SK-N-SH (cell line): ENCODE measurements around the gene ZHX3. TPM values are rescaled to one million over a fixed set of nuclear protein-coding genes. Genes with fewer than 3 reads are reported as not detected.

ENCODE experiments used
- CTCF ChIA-PET: fragments of 300-600, 350-600 bp; formaldehyde crosslinking; extraction: SDS; loops from one replicate; lab custom pipeline; 2021; lab: Yijun Ruan, JAX
- POLR2A ChIA-PET: fragments of 350-600 bp; sonication (Branson Sonifier 250); formaldehyde crosslinking; extraction: SDS; loops from one replicate; lab custom pipeline; 2020; ENCODE audit warnings: antibody characterized with exemption, inconsistent platforms; lab: Yijun Ruan, JAX
- DNase-seq: peaks from one replicate; pipeline ENCODE4 v3.0.0; 2012
- H2AFZ ChIP-seq: fragments of 200-600 bp; sonication (generic); 2 replicates; pipeline ENCODE4 v1.8.1; 2016; ENCODE audit warnings: antibody characterized with exemption, mild to moderate bottlenecking, low read depth
- H3F3A ChIP-seq: fragments of 200-600 bp; sonication (generic); replicated peaks from 2 replicates; pipeline ENCODE3; 2016; ENCODE audit warnings: antibody characterized with exemption, mild to moderate bottlenecking; ENCODE audit not compliant: insufficient read depth
- H3K27ac ChIP-seq, 2 experiments: fragments of 200-500 bp in 1 of 2; fragments of 200-600 bp in 1 of 2; sonication (Bioruptor generic) in 1 of 2; sonication (generic), shearing (Covaris generic) in 1 of 2; 2 replicates each; pipeline versions ENCODE4 v1.5.1 to v1.6.1; 2014 to 2016; ENCODE audit warnings: low read depth in 2 of 2, inconsistent platforms in 1 of 2, low read length in 1 of 2, mild to moderate bottlenecking in 1 of 2, mixed read lengths in 1 of 2
- H3K27me3 ChIP-seq: fragments of 200-600 bp; sonication (generic), shearing (Covaris generic); 2 replicates; pipeline ENCODE4 v1.6.1; 2016; ENCODE audit warnings: mixed run types; ENCODE audit not compliant: insufficient read depth
- H3K36me3 ChIP-seq, 2 experiments: fragments of 200-500 bp in 1 of 2; fragments of 200-600 bp in 1 of 2; sonication (Bioruptor generic) in 1 of 2; sonication (generic) in 1 of 2; replicated peaks in 1 of 2; 2 replicates each; pipeline versions ENCODE3 to v1.5.1; 2014 to 2016; ENCODE audit warnings: low read length in 1 of 2, mild to moderate bottlenecking in 1 of 2; ENCODE audit not compliant: insufficient read depth in 2 of 2, control insufficient read depth in 1 of 2
- H3K4me1 ChIP-seq, 2 experiments: fragments of 200-500 bp in 1 of 2; fragments of 200-600 bp in 1 of 2; sonication (Bioruptor generic) in 1 of 2; sonication (generic), shearing (Covaris generic) in 1 of 2; 2 replicates each; pipeline versions ENCODE4 v1.5.1 to v1.6.1; 2014 to 2016; ENCODE audit warnings: low read depth in 1 of 2, low read length in 1 of 2, mixed run types in 1 of 2; ENCODE audit not compliant: insufficient read depth in 2 of 2, control insufficient read depth in 1 of 2
- H3K4me2 ChIP-seq: fragments of 200-600 bp; sonication (generic), shearing (Covaris generic); 2 replicates; pipeline ENCODE4 v1.6.1; 2017; ENCODE audit warnings: mixed run types
- H3K4me3 ChIP-seq, 2 experiments: fragments of 200-500 bp in 1 of 2; fragments of 200-600 bp in 1 of 2; sonication (Bioruptor generic) in 1 of 2; sonication (generic), shearing (Covaris generic) in 1 of 2; 2 replicates each; pipeline versions ENCODE4 v1.5.1 to v1.8.1; 2014 to 2016; ENCODE audit warnings: low read depth in 2 of 2, inconsistent platforms in 1 of 2, low read length in 1 of 2, mild to moderate bottlenecking in 1 of 2, mixed read lengths in 1 of 2, moderate library complexity in 1 of 2
- H3K79me2 ChIP-seq: fragments of 200-600 bp; sonication (generic); 2 replicates; pipeline ENCODE4 v1.8.1; 2017; ENCODE audit warnings: mild to moderate bottlenecking; ENCODE audit not compliant: insufficient read depth
- H3K9ac ChIP-seq: fragments of 200-600 bp; sonication (generic); 2 replicates; pipeline ENCODE4 v1.6.1; 2017; ENCODE audit warnings: mixed run types
- H3K9me2 ChIP-seq: fragments of 200-600 bp; sonication (generic); 2 replicates; pipeline ENCODE4 v1.6.1; 2017; ENCODE audit warnings: mixed run types
- H3K9me3 ChIP-seq: fragments of 200-600 bp; sonication (generic); 2 replicates; pipeline ENCODE4 v1.6.1; 2017; ENCODE audit warnings: mixed run types, mild to moderate bottlenecking, moderate library complexity
- H4K20me1 ChIP-seq: fragments of 200-600 bp; sonication (generic); 2 replicates; pipeline ENCODE4 v1.6.1; 2017; ENCODE audit warnings: mild to moderate bottlenecking, mixed run types; ENCODE audit not compliant: insufficient read depth
- ELF1 ChIP-seq: IDR thresholded peaks from 2 replicates; pipeline ENCODE4 v1.4.0; 2012
- EP300 ChIP-seq, 2 experiments: IDR thresholded peaks; 2 replicates each; pipeline versions ENCODE4 v1.4.0 to v1.6.1; 2012; ENCODE audit warnings: borderline replicate concordance in 1 of 2, low read depth in 1 of 2, low read length in 1 of 2
- EZH2phosphoT487 ChIP-seq: fragments of 200-600 bp; sonication (generic); IDR thresholded peaks from 2 replicates; pipeline ENCODE4 v1.6.1; 2017; ENCODE audit warnings: low read depth, mixed run types, mild to moderate bottlenecking, antibody characterized with exemption, moderate library complexity, borderline replicate concordance
- FOXM1 ChIP-seq: IDR thresholded peaks from 2 replicates; pipeline ENCODE4 v1.4.0; 2012; ENCODE audit warnings: low read depth, mild to moderate bottlenecking
- GABPA ChIP-seq: IDR thresholded peaks from 2 replicates; pipeline ENCODE4 v1.4.0; 2012; ENCODE audit warnings: low read depth, mild to moderate bottlenecking
- GATA2 ChIP-seq: sonication (generic); formaldehyde crosslinking; IDR thresholded peaks from 2 replicates; pipeline ENCODE4 v1.5.0; 2020; ENCODE audit warnings: mild to moderate bottlenecking, missing genetic modification reagents
- JUND ChIP-seq: IDR thresholded peaks from 2 replicates; pipeline ENCODE4 v1.4.0; 2012
- RAD21 ChIP-seq: IDR thresholded peaks from 2 replicates; pipeline ENCODE4 v1.6.1; 2012; ENCODE audit warnings: mild to moderate bottlenecking, low read length
- RXRA ChIP-seq: IDR thresholded peaks from 2 replicates; pipeline ENCODE4 v1.4.0; 2012; ENCODE audit warnings: low read depth, mild to moderate bottlenecking, borderline replicate concordance
- SIN3A ChIP-seq: IDR thresholded peaks from 2 replicates; pipeline ENCODE4 v1.6.1; 2012; ENCODE audit warnings: low read depth, mild to moderate bottlenecking, low read length, moderate library complexity, borderline replicate concordance
- SMC3 ChIP-seq: IDR thresholded peaks from 2 replicates; pipeline ENCODE4 v1.6.1; 2012; ENCODE audit warnings: low read depth, low read length, improper control_type of control experiment
- TAF1 ChIP-seq: IDR thresholded peaks from 2 replicates; pipeline ENCODE4 v1.6.1; 2012; ENCODE audit warnings: low read depth, mild to moderate bottlenecking, low read length, moderate library complexity, borderline replicate concordance
- YY1 ChIP-seq: IDR thresholded peaks from 2 replicates; pipeline ENCODE4 v1.4.0; 2012; ENCODE audit warnings: low read depth, mild to moderate bottlenecking
- WGBS: methylation state at CpG from one replicate; pipeline ENCODE4 v1.1.6; 2017; ENCODE audit warnings: low lambda C conversion rate; 5-methylcytosine and 5-hydroxymethylcytosine counted together
- polyA plus RNA-seq, 3 experiments: library from polyadenylated mRNA; depleted of rRNA; stranded (reverse); fragments of >200 nt; gene quantifications; 2 replicates each; pipeline ENCODE4 v1.2.3, GENCODE V29; 2012
- TF ChIP-seq, protein P1 (sequence below): fragments of 150-350 bp; IDR thresholded peaks from 2 replicates; pipeline ENCODE4 v1.6.1; 2017; ENCODE audit warnings: antibody characterized with exemption, low read length, low read depth, borderline replicate concordance
- TF ChIP-seq, protein P2 (sequence below): IDR thresholded peaks from 2 replicates; pipeline ENCODE4 v1.6.1; 2012; ENCODE audit warnings: mild to moderate bottlenecking, low read depth, low read length, moderate library complexity

The ZHX3 gene
- polyA plus RNA-seq, 1 of the 3 experiments (the other 2 are of a cell fraction) = 6.0 TPM

DNA sequence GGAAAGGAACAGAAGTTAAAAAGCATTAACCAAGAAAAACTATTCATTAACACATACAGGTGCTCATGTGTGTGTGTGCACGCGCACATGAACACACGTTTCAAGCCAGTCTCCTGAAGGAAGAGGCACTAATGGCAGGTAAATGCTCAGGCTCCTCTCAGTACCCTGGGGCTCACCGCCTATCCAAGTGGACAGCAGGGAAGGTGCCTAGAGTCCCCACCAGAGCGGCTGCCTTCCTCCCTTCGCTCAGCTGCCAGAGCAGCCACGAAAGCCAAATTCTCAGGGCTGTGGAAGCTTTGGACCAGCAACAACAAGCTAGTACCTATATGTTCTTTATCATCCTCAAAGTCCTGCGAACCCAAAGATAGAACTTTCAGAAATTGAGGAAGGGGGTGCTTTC lies 137.6 kb downstream of the ZHX3 start:
- 96% methylated on average over 8 of the region's 8 CpGs for WGBS
- Histone ChIP-seq H4K20me1 (no peaks in the 10 kb centered on the region), H3K9ac (no peak overlapping the region), H2AFZ (no peak overlapping the region), H3K4me1 (peaks cover 14 to 21% of the 10 kb centered on the region in 2 experiments), H3K4me2 (no peak overlapping the region), H3K9me2 (no peaks in the 10 kb centered on the region), H3F3A (peaks cover 12% of the 10 kb centered on the region), H3K79me2 (0 out of 2 replicates have a peak, but pooled peaks cover 12% of the 10 kb centered on the region), H3K27me3 (no peaks in the 10 kb centered on the region)
- POLR2A ChIA-PET = no interaction called here
- CTCF ChIA-PET = interaction anchor here (0.8 to 1.3 kb wide), 3 partner anchors 159 to 217 kb away, joined by 3 to 6 read pairs (median 3); partner anchors contain the start of gene LPIN3
- DNase-seq = no peak
- TF ChIP-seq EZH2phosphoT487 (no peak), EP300 (IDR thresholded peaks at IDR 0.05; ENCODE audit: borderline replicate concordance in 1 of 2, low read depth in 1 of 2, low read length in 1 of 2) (no peak), GATA2 (CRISPR knock-in tag) (no peak), SMC3 (no peak), ELF1 (no peak), JUND (no peak), TAF1 (no peak), RAD21 (no peak), FOXM1 (no peak), YY1 (no peak), SIN3A (no peak)
- TF ChIP-seq, protein P1, sequence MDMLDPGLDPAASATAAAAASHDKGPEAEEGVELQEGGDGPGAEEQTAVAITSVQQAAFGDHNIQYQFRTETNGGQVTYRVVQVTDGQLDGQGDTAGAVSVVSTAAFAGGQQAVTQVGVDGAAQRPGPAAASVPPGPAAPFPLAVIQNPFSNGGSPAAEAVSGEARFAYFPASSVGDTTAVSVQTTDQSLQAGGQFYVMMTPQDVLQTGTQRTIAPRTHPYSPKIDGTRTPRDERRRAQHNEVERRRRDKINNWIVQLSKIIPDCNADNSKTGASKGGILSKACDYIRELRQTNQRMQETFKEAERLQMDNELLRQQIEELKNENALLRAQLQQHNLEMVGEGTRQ = no peak
- TF ChIP-seq, protein P2, sequence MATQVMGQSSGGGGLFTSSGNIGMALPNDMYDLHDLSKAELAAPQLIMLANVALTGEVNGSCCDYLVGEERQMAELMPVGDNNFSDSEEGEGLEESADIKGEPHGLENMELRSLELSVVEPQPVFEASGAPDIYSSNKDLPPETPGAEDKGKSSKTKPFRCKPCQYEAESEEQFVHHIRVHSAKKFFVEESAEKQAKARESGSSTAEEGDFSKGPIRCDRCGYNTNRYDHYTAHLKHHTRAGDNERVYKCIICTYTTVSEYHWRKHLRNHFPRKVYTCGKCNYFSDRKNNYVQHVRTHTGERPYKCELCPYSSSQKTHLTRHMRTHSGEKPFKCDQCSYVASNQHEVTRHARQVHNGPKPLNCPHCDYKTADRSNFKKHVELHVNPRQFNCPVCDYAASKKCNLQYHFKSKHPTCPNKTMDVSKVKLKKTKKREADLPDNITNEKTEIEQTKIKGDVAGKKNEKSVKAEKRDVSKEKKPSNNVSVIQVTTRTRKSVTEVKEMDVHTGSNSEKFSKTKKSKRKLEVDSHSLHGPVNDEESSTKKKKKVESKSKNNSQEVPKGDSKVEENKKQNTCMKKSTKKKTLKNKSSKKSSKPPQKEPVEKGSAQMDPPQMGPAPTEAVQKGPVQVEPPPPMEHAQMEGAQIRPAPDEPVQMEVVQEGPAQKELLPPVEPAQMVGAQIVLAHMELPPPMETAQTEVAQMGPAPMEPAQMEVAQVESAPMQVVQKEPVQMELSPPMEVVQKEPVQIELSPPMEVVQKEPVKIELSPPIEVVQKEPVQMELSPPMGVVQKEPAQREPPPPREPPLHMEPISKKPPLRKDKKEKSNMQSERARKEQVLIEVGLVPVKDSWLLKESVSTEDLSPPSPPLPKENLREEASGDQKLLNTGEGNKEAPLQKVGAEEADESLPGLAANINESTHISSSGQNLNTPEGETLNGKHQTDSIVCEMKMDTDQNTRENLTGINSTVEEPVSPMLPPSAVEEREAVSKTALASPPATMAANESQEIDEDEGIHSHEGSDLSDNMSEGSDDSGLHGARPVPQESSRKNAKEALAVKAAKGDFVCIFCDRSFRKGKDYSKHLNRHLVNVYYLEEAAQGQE = no peak
- TF ChIP-seq, all 33 proteins: peak for 0
- Histone ChIP-seq H3K27ac (no peak overlapping the region), H3K4me3 (no peak overlapping the region), H3K36me3 (peaks cover 15 to 34% of the 10 kb centered on the region in 2 experiments), H3K9me3 (no peaks in the 10 kb centered on the region)

DNA sequence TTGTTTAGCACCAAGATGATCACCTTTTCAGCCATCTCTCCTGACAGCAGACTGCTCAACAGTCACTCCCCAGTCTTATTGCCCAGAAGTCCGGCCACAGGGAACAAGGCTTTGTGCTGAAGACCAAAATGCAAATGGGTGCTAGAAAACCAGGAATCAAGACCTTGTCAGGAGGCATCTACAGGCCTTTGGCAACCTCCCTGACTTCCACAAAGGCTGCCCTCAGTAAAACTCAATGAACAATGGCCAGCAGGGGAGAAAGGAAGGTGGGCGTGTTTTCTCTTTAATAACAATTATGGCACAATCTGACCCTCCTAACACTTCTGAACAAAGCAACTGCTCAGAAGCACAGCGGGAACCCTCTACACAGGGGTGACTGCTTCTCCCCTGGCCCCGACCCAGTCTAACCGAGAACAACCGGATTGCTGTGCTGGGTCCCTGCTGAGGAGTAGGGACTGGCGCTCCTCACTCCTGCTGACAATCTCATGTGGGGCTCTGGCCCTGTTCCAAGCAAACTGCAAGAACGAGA lies 138.6 kb downstream of the ZHX3 start:
- H3K79me2 ChIP-seq = 0 out of 2 replicates have a peak, but pooled peaks cover 12% of the 10 kb centered on the region
- DNase-seq = no peak
- TF ChIP-seq SIN3A (no peak), GABPA (no peak), RXRA (no peak)
- TF ChIP-seq, protein P1 = no peak
- peaks cover 8 to 21% of the 10 kb centered on the region in 2 experiments for H3K4me1 ChIP-seq
- H3K4me3 ChIP-seq = no peak overlapping the region
- CTCF ChIA-PET = no interaction called here
- POLR2A ChIA-PET = no interaction called here
- 90% methylated on average over 8 of the region's 8 CpGs for WGBS
- no peaks in the 10 kb centered on the region for H4K20me1 ChIP-seq
- H2AFZ ChIP-seq = no peak overlapping the region
- H3K27ac ChIP-seq = peak overlapping the region; percentile 9 to 89; a peak in 3 of 4 replicates
- no peaks in the 10 kb centered on the region for H3K9me3 ChIP-seq
- peaks cover 19 to 44% of the 10 kb centered on the region in 2 experiments for H3K36me3 ChIP-seq
- no peak overlapping the region for H3K9ac ChIP-seq
- H3K4me2 ChIP-seq = no peak overlapping the region
- H3K9me2 ChIP-seq = no peaks in the 10 kb centered on the region
- H3F3A ChIP-seq = peaks cover 12% of the 10 kb centered on the region
- no peaks in the 10 kb centered on the region for H3K27me3 ChIP-seq
